Measurements from ENCODE around the gene MTFMT.

The MTFMT gene

DNA sequence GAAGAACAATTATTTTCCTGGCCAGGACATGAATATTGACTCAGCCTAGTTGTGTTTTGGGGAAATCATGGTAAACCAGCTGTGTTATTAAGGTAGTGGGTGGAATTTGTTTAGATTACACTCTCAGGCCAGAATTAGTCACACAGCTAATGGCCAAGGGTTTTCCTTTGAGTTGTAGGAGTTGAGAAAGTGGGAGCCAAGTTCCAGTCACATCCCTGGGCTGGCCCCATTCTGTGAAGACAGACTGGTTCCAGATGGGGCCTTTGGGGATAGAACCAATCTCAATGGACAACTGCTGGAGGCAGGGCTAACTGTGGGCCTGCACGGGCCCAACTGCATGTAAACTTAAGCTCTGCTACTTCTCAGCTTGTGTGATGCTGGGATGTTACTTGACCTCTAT is 39.7 kb upstream of the MTFMT start:
- Histone ChIP-seq H3K27ac (ENCODE audit: low read depth, low read length) (no peak overlapping the region), H3K4me1 (ENCODE audit: insufficient read depth, low read length) (peaks cover 35% of the 10 kb centered on the region), H3K4me3 (ENCODE audit: low read length) (no peak overlapping the region), H3K36me3 (ENCODE audit: insufficient read depth, low read length) (no peaks in the 10 kb centered on the region), H3K27me3 (ENCODE audit: insufficient read depth, low read length) (no peaks in the 10 kb centered on the region), H3K9me3 (ENCODE audit: insufficient read depth, low read depth, low read length) (no peaks in the 10 kb centered on the region), H3K9ac (ENCODE audit: low read depth, low read length) (no peak overlapping the region)
- 85% methylated on average over 1 of the region's 1 CpG for WGBS

DNA sequence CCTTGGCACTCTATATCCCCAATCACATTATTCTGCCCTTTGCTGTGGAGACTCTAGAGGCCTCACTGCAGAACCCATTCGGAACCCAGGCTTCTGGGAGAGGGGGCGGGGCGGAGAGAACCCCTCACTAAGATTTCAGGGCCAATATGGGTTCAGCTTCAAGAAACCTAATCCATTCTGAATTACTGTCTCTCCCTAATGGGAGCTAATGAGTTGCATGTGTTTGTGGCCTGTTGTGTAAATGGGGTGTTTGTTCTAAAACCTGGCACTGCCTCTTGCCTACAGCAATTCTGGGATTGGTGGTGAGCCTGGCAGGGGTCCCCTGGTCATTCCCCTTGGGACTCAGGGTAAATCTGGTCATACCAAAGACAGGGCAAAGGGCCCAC is 39.0 kb upstream of the MTFMT start:
- H3K27ac ChIP-seq (ENCODE audit: low read depth, low read length): no peak overlapping the region
- H3K9ac ChIP-seq (ENCODE audit: low read depth, low read length): peak overlapping the region; percentile 70
- H3K4me3 ChIP-seq (ENCODE audit: low read length): peak overlapping the region; percentile 69
- no peaks in the 10 kb centered on the region for H3K9me3 ChIP-seq (ENCODE audit: insufficient read depth, low read depth, low read length)
- H3K4me1 ChIP-seq (ENCODE audit: insufficient read depth, low read length): peaks cover 35% of the 10 kb centered on the region
- no peaks in the 10 kb centered on the region for H3K36me3 ChIP-seq (ENCODE audit: insufficient read depth, low read length)
- H3K27me3 ChIP-seq (ENCODE audit: insufficient read depth, low read length): no peaks in the 10 kb centered on the region
- 59% methylated on average over 3 of the region's 3 CpGs for WGBS

DNA sequence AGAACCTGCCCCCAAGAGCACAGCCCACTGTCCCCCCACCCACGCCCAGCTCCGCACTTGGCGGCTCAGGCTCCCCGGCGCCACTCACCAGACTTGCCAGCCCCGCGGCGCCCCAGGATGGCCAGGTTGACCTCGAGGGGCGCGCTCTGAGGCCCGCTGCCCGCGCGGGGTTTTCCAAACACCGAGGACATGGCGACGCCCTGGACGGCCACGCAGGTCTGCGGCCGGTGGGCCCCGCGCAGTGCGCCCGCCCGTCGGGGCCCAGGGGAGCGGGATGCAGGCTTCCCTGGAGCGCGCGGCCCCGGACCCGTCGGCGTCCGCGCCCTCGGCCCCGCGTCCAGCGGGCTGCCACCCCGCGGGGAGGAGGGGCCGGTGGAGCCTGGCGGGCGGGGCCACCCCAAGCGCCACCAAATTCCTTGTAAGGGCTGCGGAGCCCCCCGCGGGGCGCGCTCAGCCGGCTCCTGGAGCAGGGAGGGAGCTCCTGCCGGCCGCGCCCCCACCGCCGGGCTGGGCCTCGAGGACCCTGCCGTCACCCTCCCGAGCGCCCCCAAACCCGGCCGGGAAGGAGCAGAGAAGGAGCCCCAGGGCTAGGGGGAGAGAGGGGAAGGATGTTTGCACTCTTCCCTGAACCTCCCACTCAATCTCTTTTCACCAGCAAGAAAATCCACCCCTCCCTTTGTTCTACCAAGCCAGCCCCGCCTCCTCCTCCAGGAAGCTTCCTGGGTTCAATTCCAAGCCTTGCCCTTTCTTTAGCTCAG is 38.4 kb upstream of the MTFMT start, which contains the start of gene RASL12:
Gene RASL12 (minus strand): TSS at position 347 of the 758 bp plus-strand sequence. CDS start 156 bp downstream, at position 191.
- Histone ChIP-seq H3K36me3 (ENCODE audit: insufficient read depth, low read length) (no peaks in the 10 kb centered on the region), H3K27me3 (ENCODE audit: insufficient read depth, low read length) (no peaks in the 10 kb centered on the region), H3K4me1 (ENCODE audit: insufficient read depth, low read length) (peaks cover 35% of the 10 kb centered on the region), H3K9ac (ENCODE audit: low read depth, low read length) (peak within 1 kb of the TSS; percentile 70), H3K9me3 (ENCODE audit: insufficient read depth, low read depth, low read length) (no peaks in the 10 kb centered on the region), H3K27ac (ENCODE audit: low read depth, low read length) (peak within 1 kb of the TSS; percentile 70; the same call in 1 of the 2 replicates), H3K4me3 (ENCODE audit: low read length) (peak within 1 kb of the TSS; percentile 69)
- under 1% methylated on average over 62 of the region's 66 CpGs for WGBS

DNA sequence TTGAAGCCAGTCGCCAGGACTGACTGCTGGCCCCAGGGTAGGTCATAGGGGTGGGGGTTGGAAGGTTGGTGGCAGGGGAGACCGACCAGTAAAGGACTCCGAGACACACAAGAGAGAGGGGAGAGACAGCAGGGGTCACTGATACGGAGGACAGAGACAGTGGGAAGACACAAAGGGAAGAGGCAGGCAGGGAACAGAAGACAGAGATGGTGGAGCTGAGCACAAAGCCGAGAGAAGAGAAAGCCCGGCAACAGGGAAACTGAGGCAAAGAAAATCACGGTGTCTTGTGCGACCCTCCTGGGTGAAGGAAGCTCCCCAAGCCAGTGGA is 37.8 kb upstream of the MTFMT start:
- Histone ChIP-seq H3K27ac (ENCODE audit: low read depth, low read length) (peak overlapping the region; percentile 70; the same call in 1 of the 2 replicates), H3K27me3 (ENCODE audit: insufficient read depth, low read length) (no peaks in the 10 kb centered on the region), H3K9ac (ENCODE audit: low read depth, low read length) (peak overlapping the region; percentile 70), H3K4me1 (ENCODE audit: insufficient read depth, low read length) (peaks cover 34% of the 10 kb centered on the region), H3K9me3 (ENCODE audit: insufficient read depth, low read depth, low read length) (no peaks in the 10 kb centered on the region), H3K36me3 (ENCODE audit: insufficient read depth, low read length) (no peaks in the 10 kb centered on the region), H3K4me3 (ENCODE audit: low read length) (peak overlapping the region; percentile 69)
- 2% methylated on average over 8 of the region's 8 CpGs for WGBS

DNA sequence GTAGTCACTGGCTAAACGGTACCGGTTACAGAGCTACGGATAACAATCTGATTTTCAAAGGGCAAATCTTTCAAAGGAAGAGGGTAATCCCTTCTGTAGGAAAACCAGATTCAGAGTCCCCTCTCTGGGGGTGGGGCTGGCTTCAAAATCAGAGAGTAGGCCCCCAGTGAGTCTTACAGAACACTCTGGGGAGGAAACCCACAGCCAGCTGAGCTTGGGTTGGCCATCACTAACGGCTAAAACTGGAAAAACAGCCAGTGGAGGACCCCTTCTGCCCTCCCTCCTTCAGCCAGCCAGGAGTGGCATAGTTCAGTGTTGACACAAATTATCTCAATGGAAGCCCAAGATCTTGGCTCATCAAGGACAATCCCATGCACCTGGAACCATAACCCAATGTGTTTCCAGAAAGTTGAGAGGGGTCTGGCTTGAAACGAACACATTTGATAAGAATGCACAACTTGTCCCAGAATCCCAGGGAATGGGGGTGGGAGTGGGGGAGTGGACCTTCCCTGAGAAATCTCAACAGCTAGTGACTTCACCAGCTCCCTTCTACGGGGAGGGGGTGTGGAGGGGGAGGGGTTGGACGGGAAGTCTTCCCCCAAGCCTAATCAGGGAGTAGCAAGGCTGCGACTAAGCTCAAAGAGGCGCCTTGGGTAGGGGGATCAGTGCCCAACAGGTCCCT is 37.3 kb upstream of the MTFMT start:
- H3K27me3 ChIP-seq (ENCODE audit: insufficient read depth, low read length): no peaks in the 10 kb centered on the region
- H3K4me3 ChIP-seq (ENCODE audit: low read length): peak overlapping the region; percentile 69
- H3K36me3 ChIP-seq (ENCODE audit: insufficient read depth, low read length): no peaks in the 10 kb centered on the region
- peak overlapping the region; percentile 70; the same call in 1 of the 2 replicates for H3K27ac ChIP-seq (ENCODE audit: low read depth, low read length)
- no peaks in the 10 kb centered on the region for H3K9me3 ChIP-seq (ENCODE audit: insufficient read depth, low read depth, low read length)
- peak overlapping the region; percentile 70 for H3K9ac ChIP-seq (ENCODE audit: low read depth, low read length)
- WGBS: 4% methylated on average over 8 of the region's 9 CpGs
- peaks cover 29% of the 10 kb centered on the region for H3K4me1 ChIP-seq (ENCODE audit: insufficient read depth, low read length)

DNA sequence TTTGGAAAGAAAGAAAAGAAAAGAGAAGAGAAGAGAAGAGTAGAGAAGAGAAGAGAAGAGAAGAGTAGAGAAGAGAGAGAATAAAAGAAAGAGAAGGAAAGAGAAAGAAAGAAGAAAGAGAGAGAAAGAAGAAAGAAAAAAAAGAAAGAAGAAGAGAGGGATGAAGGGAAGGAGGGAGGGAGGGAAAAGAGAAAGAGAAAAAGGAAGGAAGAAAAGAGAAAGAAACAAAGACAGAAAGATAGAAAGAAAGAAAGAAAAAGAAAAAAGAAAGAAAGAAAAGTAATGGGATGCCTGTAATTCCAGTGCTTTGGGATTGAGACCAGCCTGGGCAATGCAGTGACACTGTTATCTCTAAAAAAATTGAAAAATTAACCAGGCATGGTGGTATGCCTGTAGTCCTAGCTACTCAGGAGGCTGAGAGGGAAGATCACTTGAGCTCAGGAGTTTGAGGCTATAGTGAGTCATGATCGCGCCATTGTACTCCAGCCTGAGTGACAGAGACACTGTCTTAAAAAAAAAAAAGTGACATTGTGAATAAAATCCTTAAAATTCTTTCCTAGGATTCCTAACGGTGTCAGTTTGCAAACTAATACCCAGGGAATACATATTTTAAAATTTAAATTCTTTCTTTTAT is 36.7 kb upstream of the MTFMT start:
- Histone ChIP-seq H3K9me3 (ENCODE audit: insufficient read depth, low read depth, low read length) (no peaks in the 10 kb centered on the region), H3K36me3 (ENCODE audit: insufficient read depth, low read length) (no peaks in the 10 kb centered on the region), H3K27ac (ENCODE audit: low read depth, low read length) (peak overlapping the region; percentile 70; the same call in 1 of the 2 replicates), H3K9ac (ENCODE audit: low read depth, low read length) (no peak overlapping the region), H3K4me1 (ENCODE audit: insufficient read depth, low read length) (peaks cover 28% of the 10 kb centered on the region), H3K27me3 (ENCODE audit: insufficient read depth, low read length) (no peaks in the 10 kb centered on the region), H3K4me3 (ENCODE audit: low read length) (peak overlapping the region; percentile 69)
- 41% methylated on average over 2 of the region's 3 CpGs for WGBS

DNA sequence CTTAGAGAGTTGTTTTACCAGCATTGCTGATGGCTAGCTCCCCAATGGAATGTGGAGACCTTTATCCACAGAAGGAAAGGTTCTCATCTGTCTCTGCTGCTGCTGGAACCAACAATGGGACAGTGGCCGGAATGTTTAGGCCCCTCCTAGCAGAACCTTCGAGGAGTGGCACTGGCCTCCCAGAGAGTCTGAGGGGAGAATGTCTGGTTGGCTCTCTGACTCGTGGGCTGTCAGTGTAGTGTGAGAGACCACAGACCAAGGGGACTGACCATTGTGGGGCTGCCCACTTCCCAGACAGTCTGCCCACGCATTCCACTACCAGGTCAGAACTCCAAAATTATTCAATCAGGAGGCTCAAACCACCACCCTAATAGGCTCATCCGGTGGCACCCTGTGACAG is 33.3 kb upstream of the MTFMT start:
- H3K27me3 ChIP-seq (ENCODE audit: insufficient read depth, low read length): no peaks in the 10 kb centered on the region
- H3K9me3 ChIP-seq (ENCODE audit: insufficient read depth, low read depth, low read length): no peaks in the 10 kb centered on the region
- H3K36me3 ChIP-seq (ENCODE audit: insufficient read depth, low read length): peaks cover 4% of the 10 kb centered on the region; the same call in 1 of the 2 replicates
- WGBS: 90% methylated on average over 5 of the region's 5 CpGs
- no peak overlapping the region for H3K9ac ChIP-seq (ENCODE audit: low read depth, low read length)
- H3K27ac ChIP-seq (ENCODE audit: low read depth, low read length): no peak overlapping the region
- H3K4me3 ChIP-seq (ENCODE audit: low read length): no peak overlapping the region
- H3K4me1 ChIP-seq (ENCODE audit: insufficient read depth, low read length): peaks cover 23% of the 10 kb centered on the region

DNA sequence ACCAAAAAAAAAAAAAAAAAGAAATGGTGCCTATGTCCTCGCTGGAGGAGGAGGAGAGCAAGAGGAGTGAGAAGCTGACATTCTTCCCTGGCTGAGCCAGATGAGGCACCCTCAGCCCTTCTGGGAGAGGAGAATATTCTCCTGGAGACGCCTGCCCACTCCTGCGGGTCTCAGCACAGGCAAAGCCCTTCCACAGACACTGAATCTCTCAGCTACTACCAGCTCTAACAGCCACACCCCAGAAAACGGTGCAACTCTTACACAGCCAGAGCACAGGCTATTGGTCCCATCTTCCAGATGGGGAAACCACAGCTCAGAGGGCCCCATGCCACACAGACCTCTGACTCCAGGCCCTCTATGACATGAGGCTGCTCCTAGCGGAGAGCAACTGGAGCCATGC is 32.6 kb upstream of the MTFMT start:
- peaks cover 19% of the 10 kb centered on the region for H3K4me1 ChIP-seq (ENCODE audit: insufficient read depth, low read length)
- no peaks in the 10 kb centered on the region for H3K27me3 ChIP-seq (ENCODE audit: insufficient read depth, low read length)
- peaks cover 4% of the 10 kb centered on the region; the same call in 1 of the 2 replicates for H3K36me3 ChIP-seq (ENCODE audit: insufficient read depth, low read length)
- no peak overlapping the region for H3K9ac ChIP-seq (ENCODE audit: low read depth, low read length)
- H3K4me3 ChIP-seq (ENCODE audit: low read length): no peak overlapping the region
- H3K27ac ChIP-seq (ENCODE audit: low read depth, low read length): no peak overlapping the region
- H3K9me3 ChIP-seq (ENCODE audit: insufficient read depth, low read depth, low read length): no peaks in the 10 kb centered on the region
- WGBS: 89% methylated on average over 5 of the region's 5 CpGs

DNA sequence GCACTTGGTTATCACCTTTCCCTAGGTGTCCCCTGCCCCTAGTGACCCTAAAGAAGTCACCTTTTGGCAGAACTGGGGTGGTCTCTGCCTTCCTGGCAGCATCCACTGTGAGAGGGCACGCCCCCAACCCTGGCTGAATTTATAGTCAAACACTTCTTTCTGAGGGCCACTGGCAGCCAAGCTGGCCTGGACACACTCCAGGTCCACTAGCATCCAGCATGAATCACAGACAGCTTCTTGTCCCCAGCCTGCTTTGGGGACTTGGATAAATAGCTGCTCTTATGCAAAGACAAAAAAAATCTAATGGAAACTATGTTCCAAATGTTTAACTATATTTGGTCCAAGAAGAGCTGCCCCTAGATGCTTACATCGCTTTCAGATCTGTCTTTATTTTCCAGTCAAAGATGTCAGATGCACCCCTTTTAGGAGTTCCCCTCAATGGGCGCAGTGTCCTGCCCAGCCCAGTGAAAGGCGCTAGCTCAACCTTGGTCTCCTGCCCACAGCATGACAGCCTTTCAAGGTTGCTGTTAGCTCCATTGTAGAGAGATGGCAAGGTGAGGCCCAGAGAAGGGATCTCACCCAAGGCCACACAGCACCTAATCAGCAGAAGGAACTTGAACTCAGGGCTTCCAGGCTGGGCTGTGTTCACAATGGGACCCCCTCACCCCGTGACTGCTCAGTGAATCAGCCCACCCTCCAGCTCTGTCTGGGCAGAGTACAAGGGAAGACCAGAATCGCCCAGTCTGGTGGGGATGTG is 31.4 kb upstream of the MTFMT start:
- Histone ChIP-seq H3K4me1 (ENCODE audit: insufficient read depth, low read length) (peaks cover 8% of the 10 kb centered on the region; the same call in 1 of the 2 replicates), H3K27me3 (ENCODE audit: insufficient read depth, low read length) (no peaks in the 10 kb centered on the region), H3K9me3 (ENCODE audit: insufficient read depth, low read depth, low read length) (no peaks in the 10 kb centered on the region), H3K27ac (ENCODE audit: low read depth, low read length) (no peak overlapping the region), H3K9ac (ENCODE audit: low read depth, low read length) (no peak overlapping the region), H3K36me3 (ENCODE audit: insufficient read depth, low read length) (peaks cover 4% of the 10 kb centered on the region; the same call in 1 of the 2 replicates), H3K4me3 (ENCODE audit: low read length) (no peak overlapping the region)
- WGBS: 95% methylated on average over 6 of the region's 6 CpGs

DNA sequence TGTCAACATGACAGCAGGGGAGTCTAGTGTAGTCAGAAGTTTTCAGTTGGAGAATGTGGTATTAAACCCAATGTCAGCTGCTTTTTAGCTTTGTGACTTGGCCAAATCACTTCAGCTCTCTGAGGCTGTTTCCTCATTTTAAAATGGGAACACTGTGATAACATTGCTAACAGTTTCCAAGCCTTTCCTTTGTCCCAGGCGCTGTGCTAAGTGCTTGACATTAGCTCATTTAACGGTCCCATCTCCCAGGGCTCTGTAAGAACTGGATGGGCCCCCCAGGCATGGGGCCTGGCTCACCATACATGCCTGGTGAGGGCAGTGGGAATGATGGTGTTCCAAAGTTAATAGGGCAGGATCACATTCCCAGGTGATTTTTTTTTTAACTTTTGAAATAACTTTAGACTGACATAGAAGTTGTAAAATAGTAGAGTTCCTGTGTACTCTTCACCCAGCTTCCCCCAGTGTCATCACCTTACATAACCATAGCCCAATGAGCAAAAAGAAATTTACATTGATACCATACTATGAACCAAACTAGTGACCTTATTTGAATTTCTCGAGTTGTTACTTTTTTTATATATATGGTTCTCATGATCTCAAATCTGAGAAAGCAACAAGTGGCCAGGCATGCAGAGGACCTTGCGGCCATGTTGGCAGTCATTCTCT is 30.6 kb upstream of the MTFMT start:
- H3K4me3 ChIP-seq (ENCODE audit: low read length): no peak overlapping the region
- 96% methylated on average over 4 of the region's 4 CpGs for WGBS
- H3K9me3 ChIP-seq (ENCODE audit: insufficient read depth, low read depth, low read length): no peaks in the 10 kb centered on the region
- H3K9ac ChIP-seq (ENCODE audit: low read depth, low read length): no peak overlapping the region
- no peak overlapping the region for H3K27ac ChIP-seq (ENCODE audit: low read depth, low read length)
- peaks cover 4% of the 10 kb centered on the region; the same call in 1 of the 2 replicates for H3K36me3 ChIP-seq (ENCODE audit: insufficient read depth, low read length)
- H3K4me1 ChIP-seq (ENCODE audit: insufficient read depth, low read length): peaks cover 3% of the 10 kb centered on the region; the same call in 1 of the 2 replicates
- H3K27me3 ChIP-seq (ENCODE audit: insufficient read depth, low read length): no peaks in the 10 kb centered on the region

Data from HUES64 (cell line).